GM23248 (cell line): ENCODE data around the gene RAD50.

ENCODE experiments used
- EZH2 ChIP-seq: fragments of 200-600 bp; sonication (generic); IDR thresholded peaks from 2 replicates; pipeline ENCODE4 v1.6.1; 2018; ENCODE audit warnings: antibody characterized with exemption, mild to moderate bottlenecking; ENCODE audit not compliant: insufficient read depth, poor library complexity, severe bottlenecking
- EZH2phosphoT487 ChIP-seq: fragments of 200-600 bp; sonication (generic); IDR thresholded peaks from 2 replicates; pipeline ENCODE4 v1.6.1; 2018; ENCODE audit warnings: antibody characterized with exemption, moderate library complexity, mild to moderate bottlenecking, low read depth; ENCODE audit not compliant: insufficient read depth

DNA sequence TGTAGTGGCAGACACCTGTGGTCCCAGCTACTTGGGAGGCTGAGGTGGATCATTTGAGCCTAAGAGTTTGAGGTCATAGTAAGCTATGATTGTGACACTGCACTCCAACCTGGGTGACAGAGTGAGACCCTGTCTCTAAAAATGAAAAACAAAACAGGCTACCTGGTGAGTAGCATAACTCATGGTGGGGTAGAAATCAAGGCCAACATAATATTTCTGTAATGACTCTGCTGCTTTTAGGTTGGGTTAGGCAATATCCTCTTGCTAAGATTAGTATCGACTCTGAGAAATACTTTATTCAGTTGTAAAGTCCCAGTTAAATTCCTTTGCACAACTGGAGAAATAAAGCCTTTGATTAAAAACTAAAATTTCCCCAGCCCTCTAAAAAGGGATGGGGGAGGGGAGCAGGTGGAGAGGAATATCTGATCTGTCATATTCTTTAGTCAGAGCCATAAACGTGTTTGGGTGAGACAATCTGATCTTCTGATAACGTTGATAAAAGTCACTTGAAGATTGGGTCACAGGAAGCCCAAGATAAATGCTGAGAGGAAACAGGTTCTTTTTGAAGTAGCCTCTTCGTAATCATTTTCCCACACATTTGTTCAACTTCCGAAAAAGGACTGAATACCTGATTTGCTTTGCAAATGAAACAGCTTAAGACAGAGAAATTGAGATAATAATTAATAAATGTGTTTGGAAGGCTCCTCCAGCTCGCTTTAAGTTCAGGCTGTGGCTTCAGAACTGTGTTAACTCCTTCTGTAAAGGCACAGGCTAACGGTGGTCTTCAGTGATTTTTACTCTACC lies 132.0 kb downstream of the RAD50 start:
- no peak for TF ChIP-seq EZH2
- no peak for TF ChIP-seq EZH2phosphoT487
